ENCODE measurements around the gene TRIOBP. TPM values are rescaled to one million over a fixed set of nuclear protein-coding genes. Genes with fewer than 3 reads are reported as not detected.

Gene TRIOBP
- total RNA-seq, 1 donor from 2014 or later: 37.2 TPM

- Mint-ChIP-seq H3K27me3 (ENCODE audit: low read depth) (no peaks in the 10 kb centered on the region), H3K4me3 (ENCODE audit: low read depth) (peak within 1 kb of the TSS; percentile 95), H3K27ac (peak within 1 kb of the TSS; percentile 97), H3K36me3 (ENCODE audit: low read depth) (peaks cover 27% of the 10 kb centered on the region), H3K9me3 (no peaks in the 10 kb centered on the region), H3K4me1 (ENCODE audit: low read depth) (peaks cover 41% of the 10 kb centered on the region)
- DNase-seq (ENCODE audit: low spot score): peak; percentile 79
- intact Hi-C loops (cut with micrococcal nuclease): loop anchor here (1.0 to 10.0 kb wide), 3 partner anchors 17 to 170 kb away; partner anchors contain the start of genes ANKRD54, EIF3L, GCAT and PDXP
These were observed 21.6 kb upstream of the TRIOBP start, which contains the start of gene LGALS1 for GRCh38 chr22:37674951-37675929. TSS of gene LGALS1 (plus strand) at chr22:37675636. CDS start at chr22:37675703, 67 bp downstream.

- Mint-ChIP-seq H3K27ac (peak overlapping the region; percentile 97), H3K9me3 (no peaks in the 10 kb centered on the region), H3K36me3 (ENCODE audit: low read depth) (peaks cover 27% of the 10 kb centered on the region), H3K4me1 (ENCODE audit: low read depth) (peaks cover 41% of the 10 kb centered on the region), H3K27me3 (ENCODE audit: low read depth) (no peaks in the 10 kb centered on the region), H3K4me3 (ENCODE audit: low read depth) (peak overlapping the region; percentile 95)
- DNase-seq (ENCODE audit: low spot score): no peak
- intact Hi-C loops (cut with micrococcal nuclease): loop anchor here (1.0 to 10.0 kb wide), 3 partner anchors 18 to 169 kb away; partner anchors contain the start of genes ANKRD54, EIF3L, GCAT and PDXP
These were observed 20.7 kb upstream of the TRIOBP start for GRCh38 chr22:37675930-37676735.

GRCh38 chr22:37676736-37677492 lies 19.9 kb upstream of the TRIOBP start:
- no peaks in the 10 kb centered on the region for H3K9me3 Mint-ChIP-seq
- intact Hi-C loops (cut with micrococcal nuclease): loop anchor here (1.0 to 10.0 kb wide), 3 partner anchors 38 to 168 kb away; partner anchors contain the start of genes ANKRD54, EIF3L, GCAT and SH3BP1
- peak overlapping the region; percentile 95 for H3K4me3 Mint-ChIP-seq (ENCODE audit: low read depth)
- peaks cover 45% of the 10 kb centered on the region for H3K4me1 Mint-ChIP-seq (ENCODE audit: low read depth)
- peak; percentile 90 for DNase-seq (ENCODE audit: low spot score)
- H3K27me3 Mint-ChIP-seq (ENCODE audit: low read depth): no peaks in the 10 kb centered on the region
- peak overlapping the region; percentile 97 for H3K27ac Mint-ChIP-seq
- peaks cover 27% of the 10 kb centered on the region for H3K36me3 Mint-ChIP-seq (ENCODE audit: low read depth)

GRCh38 chr22:37677493-37677974 lies 19.3 kb upstream of the TRIOBP start:
- H3K27ac Mint-ChIP-seq: peak overlapping the region; percentile 91
- no peak for DNase-seq (ENCODE audit: low spot score)
- H3K4me3 Mint-ChIP-seq (ENCODE audit: low read depth): peak overlapping the region; percentile 95
- peaks cover 39% of the 10 kb centered on the region for H3K4me1 Mint-ChIP-seq (ENCODE audit: low read depth)
- H3K9me3 Mint-ChIP-seq: no peaks in the 10 kb centered on the region
- intact Hi-C loops (cut with micrococcal nuclease): loop anchor here (1.0 to 10.0 kb wide), 3 partner anchors 38 to 167 kb away; partner anchors contain the start of genes ANKRD54, EIF3L, GCAT and SH3BP1
- H3K36me3 Mint-ChIP-seq (ENCODE audit: low read depth): peaks cover 27% of the 10 kb centered on the region
- H3K27me3 Mint-ChIP-seq (ENCODE audit: low read depth): no peaks in the 10 kb centered on the region

- Mint-ChIP-seq H3K9me3 (no peaks in the 10 kb centered on the region), H3K27ac (no peak overlapping the region), H3K27me3 (ENCODE audit: low read depth) (no peaks in the 10 kb centered on the region), H3K4me3 (ENCODE audit: low read depth) (no peak overlapping the region), H3K36me3 (ENCODE audit: low read depth) (peaks cover 27% of the 10 kb centered on the region), H3K4me1 (ENCODE audit: low read depth) (peaks cover 37% of the 10 kb centered on the region)
- intact Hi-C loops (cut with micrococcal nuclease): loop anchor here (5.0 to 10.0 kb wide), 2 partner anchors 129 to 166 kb away; partner anchors contain the start of genes ANKRD54, EIF3L and GCAT
- no peak for DNase-seq (ENCODE audit: low spot score)
These were observed 18.5 kb upstream of the TRIOBP start for GRCh38 chr22:37678372-37678771.

- no peak for DNase-seq (ENCODE audit: low spot score)
- Mint-ChIP-seq H3K4me1 (ENCODE audit: low read depth) (peaks cover 30% of the 10 kb centered on the region), H3K9me3 (no peaks in the 10 kb centered on the region), H3K27me3 (ENCODE audit: low read depth) (no peaks in the 10 kb centered on the region), H3K4me3 (ENCODE audit: low read depth) (peak overlapping the region; percentile 35), H3K27ac (peak overlapping the region; percentile 65), H3K36me3 (ENCODE audit: low read depth) (peaks cover 27% of the 10 kb centered on the region)
- intact Hi-C loops (cut with micrococcal nuclease): loop anchor here (2.0 to 10.0 kb wide), 3 partner anchors 73 to 165 kb away; partner anchors contain the start of genes ANKRD54, EIF3L and GCAT
These were observed 17.2 kb upstream of the TRIOBP start for GRCh38 chr22:37679670-37680069.

GRCh38 chr22:37680191-37680851 lies 16.5 kb upstream of the TRIOBP start:
- Mint-ChIP-seq H3K36me3 (ENCODE audit: low read depth) (peaks cover 27% of the 10 kb centered on the region), H3K4me1 (ENCODE audit: low read depth) (peaks cover 27% of the 10 kb centered on the region), H3K4me3 (ENCODE audit: low read depth) (no peak overlapping the region), H3K9me3 (no peaks in the 10 kb centered on the region), H3K27ac (no peak overlapping the region), H3K27me3 (ENCODE audit: low read depth) (no peaks in the 10 kb centered on the region)
- intact Hi-C loops (cut with micrococcal nuclease): loop anchor here (2.0 kb wide), 1 partner anchor 74 kb away; no protein-coding TSS in a partner anchor
- DNase-seq (ENCODE audit: low spot score): no peak

- H3K27me3 Mint-ChIP-seq (ENCODE audit: low read depth): no peaks in the 10 kb centered on the region
- H3K9me3 Mint-ChIP-seq: no peaks in the 10 kb centered on the region
- peaks cover 25% of the 10 kb centered on the region for H3K36me3 Mint-ChIP-seq (ENCODE audit: low read depth)
- DNase-seq (ENCODE audit: low spot score): no peak
- intact Hi-C loops (cut with micrococcal nuclease): loop anchor here (1.0 to 2.0 kb wide), 3 partner anchors 38 to 74 kb away; no protein-coding TSS in a partner anchor
- peak overlapping the region; percentile 7 for H3K27ac Mint-ChIP-seq
- H3K4me1 Mint-ChIP-seq (ENCODE audit: low read depth): peaks cover 23% of the 10 kb centered on the region
- no peak overlapping the region for H3K4me3 Mint-ChIP-seq (ENCODE audit: low read depth)
These were observed 15.8 kb upstream of the TRIOBP start for GRCh38 chr22:37681001-37681424.

GRCh38 chr22:37681556-37682049 lies 15.2 kb upstream of the TRIOBP start:
- Mint-ChIP-seq H3K9me3 (no peaks in the 10 kb centered on the region), H3K4me3 (ENCODE audit: low read depth) (no peak overlapping the region), H3K27ac (no peak overlapping the region), H3K27me3 (ENCODE audit: low read depth) (no peaks in the 10 kb centered on the region), H3K36me3 (ENCODE audit: low read depth) (peaks cover 23% of the 10 kb centered on the region), H3K4me1 (ENCODE audit: low read depth) (peaks cover 22% of the 10 kb centered on the region)
- intact Hi-C loops (cut with micrococcal nuclease): loop anchor here (1.0 to 2.0 kb wide), 3 partner anchors 38 to 75 kb away; no protein-coding TSS in a partner anchor
- peak; percentile 69 for DNase-seq (ENCODE audit: low spot score)

GRCh38 chr22:37684803-37685615 lies 11.8 kb upstream of the TRIOBP start:
- H3K4me3 Mint-ChIP-seq (ENCODE audit: low read depth): peak overlapping the region; percentile 95
- DNase-seq (ENCODE audit: low spot score): no peak
- H3K27me3 Mint-ChIP-seq (ENCODE audit: low read depth): no peaks in the 10 kb centered on the region
- intact Hi-C loops (cut with micrococcal nuclease): no loop called here
- H3K27ac Mint-ChIP-seq: no peak overlapping the region
- H3K9me3 Mint-ChIP-seq: no peaks in the 10 kb centered on the region
- H3K36me3 Mint-ChIP-seq (ENCODE audit: low read depth): peaks cover 24% of the 10 kb centered on the region
- H3K4me1 Mint-ChIP-seq (ENCODE audit: low read depth): peaks cover 20% of the 10 kb centered on the region
